Adrenal gland (tissue), 12 donors: Measurements from ENCODE around the gene CDCA4. TPM values are rescaled to one million over a fixed set of nuclear protein-coding genes. Genes with fewer than 3 reads are reported as not detected.

Experiments used
- DNase-seq, 7 donors: peaks; one replicate each; pipeline ENCODE4 v3.0.0-alpha.2; 2019 to 2020
- H3K27ac ChIP-seq, 5 donors: fragments of 200-600 bp; sonication (generic) in 4 of 5; 1 replicate in 3 of 5; 2 replicates in 2 of 5; pipeline versions ENCODE4 v1.5.1 to v1.8.0; 2016 to 2020; ENCODE audit warnings: mild to moderate bottlenecking in 1 of 5
- H3K27me3 ChIP-seq: fragments of 200-600 bp; 2 replicates; pipeline ENCODE4 v1.8.0; 2021
- H3K36me3 ChIP-seq, 2 donors: fragments of 200-600 bp; replicated peaks in 1 of 2; 1 replicate in 1 of 2; 2 replicates in 1 of 2; pipeline versions ENCODE4 v1.5.1 to v1.8.0; 2018 to 2022
- H3K4me1 ChIP-seq, 2 donors: fragments of 200-600 bp; replicated peaks in 1 of 2; 1 replicate in 1 of 2; 2 replicates in 1 of 2; pipeline versions ENCODE4 v1.5.1 to v1.8.0; 2018 to 2021
- H3K4me3 ChIP-seq, 4 donors: fragments of 200-600 bp; sonication (generic) in 3 of 4; one replicate each; pipeline ENCODE4 v1.5.1; 2016 to 2018
- H3K9me3 ChIP-seq, 3 donors: fragments of 200-600 bp; sonication (generic) in 1 of 3; replicated peaks in 1 of 3; 1 replicate in 2 of 3; 2 replicates in 1 of 3; pipeline versions ENCODE4 v1.5.1 to v1.8.0; 2016 to 2021
- CTCF ChIP-seq, 6 experiments: fragments of 450-650 bp in 4 of 6; fragments of 200-600 bp in 2 of 6; sonication (generic) in 1 of 6; IDR thresholded peaks; 1 replicate in 5 of 6; 2 replicates in 1 of 6; pipeline versions ENCODE4 v1.5.1 to v1.8.0; 2016 to 2021; ENCODE audit warnings: antibody characterized with exemption in 6 of 6, mild to moderate bottlenecking in 2 of 6, moderate library complexity in 1 of 6
- POLR2A ChIP-seq, 2 donors: fragments of 450-650 bp; IDR thresholded peaks; one replicate each; pipeline ENCODE4 v1.6.1; 2017; ENCODE audit warnings: antibody characterized with exemption in 2 of 2, mild to moderate bottlenecking in 2 of 2, moderate library complexity in 1 of 2
- WGBS, 4 donors: extraction: QIAGEN DNeasy Blood & Tissue Kit in 2 of 4; methylation state at CpG; one replicate each; pipeline versions ENCODE4 v1.1.5 to v1.1.7; 2013 to 2017; 5-methylcytosine and 5-hydroxymethylcytosine counted together
- intact Hi-C, 2 donors: fragments of 100-400 bp; cut with DNase I; formaldehyde crosslinking; loops; one replicate each; pipeline versions ENCODE4 v1.14.1 to v1.15.0; 2022 to 2023
- polyA plus RNA-seq, 3 donors: library from polyadenylated mRNA; stranded (reverse); fragments of 200-250 nt in 2 of 3; fragments of 350-450 nt in 1 of 3; fragmentation: Illumina TruSeq in 1 of 3; extraction: RNeasy Lipid Tissue Mini Kit (QIAGEN cat#74804) in 1 of 3; gene quantifications; one replicate each; pipeline ENCODE4 v1.2.3, GENCODE V29; 2013 to 2014
- total RNA-seq, 9 donors: library from RNA; depleted of rRNA in 4 of 9; stranded (reverse); fragments of >200 nt in 4 of 9; fragments of 120-200 nt in 1 of 9; fragmentation: NEBNext Ultra II Directional in 1 of 9; extraction: Animal tissue kit (Norgen Biotek cat#: 25700) in 1 of 9; gene quantifications; one replicate each; pipeline versions ENCODE4 v1.1.0 to v1.2.4, GENCODE V29; 2013 to 2023
- donor health status: healthy with polysubstance abuse.
- donor health status: Bipolar disorder and iron deficiency.
- donor health status: DM: yes; HTN: yes; CAD: no.
- donor health status: DM: no; HTN: no; CAD: no.
- donor health status: DM: no; HTN: no; CAD: no.
- donor health status: DM: yes; HTN: yes; CAD: no.

The CDCA4 gene
- total and polyA plus RNA-seq, 12 donors: 0.66 to 10.5 (median 4.1) TPM

DNA sequence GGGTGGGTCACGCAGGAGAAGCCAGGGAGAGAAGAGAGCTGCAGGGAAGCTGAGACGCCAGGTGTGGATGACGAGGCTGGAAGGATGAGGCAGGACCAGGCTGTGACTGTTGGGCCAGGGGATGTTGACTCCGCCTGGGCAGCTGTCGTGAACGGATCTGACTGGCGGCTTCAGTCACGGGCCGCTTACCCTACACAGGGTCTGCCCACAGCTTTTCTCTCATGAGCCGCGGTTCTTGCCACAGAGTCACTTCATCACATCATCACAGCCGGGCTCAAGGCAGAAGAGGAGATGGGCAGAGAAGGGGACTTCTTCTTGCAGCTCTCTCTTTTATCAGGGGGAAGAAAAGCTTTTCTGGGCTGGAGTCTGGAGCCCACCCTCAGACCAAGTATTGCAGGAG, 27.6 kb downstream of the CDCA4 start:
- H3K27me3 ChIP-seq: no peaks in the 10 kb centered on the region
- H3K27ac ChIP-seq: no peak overlapping the region
- no peak for DNase-seq
- H3K9me3 ChIP-seq: no peaks in the 10 kb centered on the region
- no peaks in the 10 kb centered on the region for H3K4me1 ChIP-seq
- H3K4me3 ChIP-seq: no peak overlapping the region
- 94 to 98% (median 96%) methylated on average over 12 of the region's 12 CpGs for WGBS, 4 donors
- TF ChIP-seq POLR2A (IDR thresholded peaks at IDR 0.05) (no peak), CTCF (IDR thresholded peaks at IDR 0.05) (no peak)
- peaks cover 0 to 20% of the 10 kb centered on the region in 2 donors for H3K36me3 ChIP-seq
- intact Hi-C loops: no loop called here

DNA sequence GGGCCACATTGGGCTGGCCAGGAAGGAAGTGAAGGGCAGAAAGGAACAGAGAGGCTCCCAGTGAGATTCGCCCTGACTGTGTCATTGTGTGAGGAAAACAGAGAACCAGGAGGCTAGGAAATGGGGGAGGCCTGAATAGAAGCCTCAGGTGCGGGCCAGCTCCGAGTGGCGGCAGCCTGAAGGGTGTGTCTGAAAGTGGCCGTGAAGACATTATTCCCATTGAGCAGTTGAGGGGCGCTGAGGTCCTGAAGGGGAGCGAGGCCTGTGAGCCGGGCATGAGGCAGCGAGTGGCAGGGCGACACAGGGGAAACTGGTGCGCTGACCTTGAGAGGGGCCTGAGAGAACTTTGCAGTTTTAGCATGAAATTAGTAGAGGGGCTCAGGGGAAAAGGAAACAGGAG, 28.4 kb downstream of the CDCA4 start:
- no peaks in the 10 kb centered on the region for H3K4me1 ChIP-seq
- H3K27ac ChIP-seq: no peak overlapping the region
- no peak overlapping the region for H3K4me3 ChIP-seq
- 92 to 96% (median 95%) methylated on average over 11 of the region's 11 CpGs for WGBS, 4 donors
- H3K9me3 ChIP-seq: no peaks in the 10 kb centered on the region
- H3K36me3 ChIP-seq: peaks cover 0 to 20% of the 10 kb centered on the region in 2 donors
- H3K27me3 ChIP-seq: no peaks in the 10 kb centered on the region
- TF ChIP-seq POLR2A (IDR thresholded peaks at IDR 0.05) (no peak), CTCF (IDR thresholded peaks at IDR 0.05) (no peak)
- DNase-seq: no peak
- intact Hi-C loops: no loop called here

- TF ChIP-seq POLR2A (IDR thresholded peaks at IDR 0.05): no peak
- no peak for TF ChIP-seq CTCF (IDR thresholded peaks at IDR 0.05)
- Histone ChIP-seq H3K4me1 (peaks cover 0 to 5% of the 10 kb centered on the region in 2 donors), H3K4me3 (no peak overlapping the region), H3K27me3 (no peaks in the 10 kb centered on the region), H3K27ac (no peak overlapping the region), H3K36me3 (peaks cover 0 to 20% of the 10 kb centered on the region in 2 donors), H3K9me3 (no peaks in the 10 kb centered on the region)
- 95 to 98% (median 97%) methylated on average over 34 of the region's 34 CpGs for WGBS, 4 donors
- intact Hi-C loops: no loop called here
- DNase-seq: no peak
These were observed 29.0 kb downstream of the CDCA4 start for GRCh38 chr14:104991896-104992230.

- peaks cover 0 to 20% of the 10 kb centered on the region in 2 donors for H3K36me3 ChIP-seq
- H3K27me3 ChIP-seq: no peaks in the 10 kb centered on the region
- TF ChIP-seq CTCF (IDR thresholded peaks at IDR 0.05): no peak
- TF ChIP-seq POLR2A (IDR thresholded peaks at IDR 0.05): no peak
- no peaks in the 10 kb centered on the region for H3K9me3 ChIP-seq
- intact Hi-C loops: no loop called here
- 89 to 92% (median 90%) methylated on average over 6 to 7 of the region's 7 CpGs for WGBS, 4 donors
- peaks cover 5 to 14% of the 10 kb centered on the region in 2 donors for H3K4me1 ChIP-seq
- no peak for DNase-seq
- no peak overlapping the region for H3K27ac ChIP-seq
- H3K4me3 ChIP-seq: no peak overlapping the region
These were observed 31.0 kb downstream of the CDCA4 start for GRCh38 chr14:104989951-104990303.
